D341Med (cell line): ENCODE results near the gene PLP1.
A peak's percentile ranks its signal among the peaks of the same experiment; 100 is the strongest.

Experiments
- DNase-seq: peaks from one replicate; pipeline ENCODE4 v3.0.0; 2012; ENCODE audit warnings: low spot score

The PLP1 gene

GRCh38 chrX:103830848-103831247 lies 54.2 kb downstream of the PLP1 start:
- no peak for DNase-seq

DNA sequence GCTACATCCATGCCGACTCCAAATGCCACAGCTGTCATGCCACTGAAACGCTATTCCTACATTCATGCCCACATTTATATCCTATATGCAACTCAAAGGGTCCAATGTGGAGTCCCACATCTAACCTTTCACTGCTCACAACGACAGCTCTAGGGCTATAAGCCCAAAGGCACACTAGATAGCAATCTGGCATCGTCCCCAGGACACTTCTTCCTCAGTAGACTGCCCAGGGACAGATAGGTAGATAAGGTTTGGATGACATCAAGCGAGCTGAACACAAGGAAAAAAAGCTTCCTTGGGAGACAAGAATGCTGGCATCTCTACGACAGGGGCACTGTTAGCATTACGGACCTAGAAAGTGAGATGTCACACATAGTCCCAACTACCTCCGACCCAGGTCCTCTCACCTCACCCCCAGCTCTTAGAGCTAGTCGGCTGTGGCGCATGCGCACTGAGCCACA lies 54.7 kb downstream of the PLP1 start:
- no peak for DNase-seq

- DNase-seq, result peak; percentile 78
Measured at GRCh38 chrX:103831803-103832544, 55.3 kb downstream of the PLP1 start, which contains the start of gene RAB9B. Gene RAB9B (minus strand): TSS chrX:103832257. CDS start chrX:103825784, 6,473 bp downstream.

- no peak for DNase-seq
Measured at GRCh38 chrX:103839404-103839803, 62.8 kb downstream of the PLP1 start.
